Pancreas (tissue), 10 donors: ENCODE measurements around the gene GIMAP6. TPM values are rescaled to one million over a fixed set of nuclear protein-coding genes. Genes with fewer than 3 reads are reported as not detected.
"Not testable (repeated sequence)": the region's sequence is repeated elsewhere in the genome, so short reads cannot be mapped to it uniquely, and the experiment has no call there.

Experiments
- ATAC-seq, 4 donors: fragments of 200-7000 bp; cut with Tn5 transposase; one replicate each; pipeline versions ENCODE4 v1.8.0 to v1.9.1; 2020; ENCODE audit warnings: mild to moderate bottlenecking in 4 of 4, moderate library complexity in 4 of 4
- DNase-seq, 6 donors: peaks; one replicate each; pipeline ENCODE4 v3.0.0-alpha.2; 2020
- FAIRE-seq: peaks from 2 replicates; lab custom pipeline; 2012; peaks lifted over from hg19 to GRCh38; lab: Jason Lieb, UNC
- H3K27ac ChIP-seq, 4 donors: fragments of 200-600 bp; sonication (generic); 1 replicate in 3 of 4; 2 replicates in 1 of 4; pipeline versions ENCODE4 v1.5.0 to v1.8.0; 2020
- H3K27me3 ChIP-seq, 4 donors: fragments of 200-600 bp; one replicate each; pipeline ENCODE4 v1.8.0; 2021
- H3K36me3 ChIP-seq, 3 donors: fragments of 200-600 bp; sonication (generic) in 1 of 3; one replicate each; pipeline versions ENCODE4 v1.5.0 to v1.8.0; 2020 to 2021
- H3K4me1 ChIP-seq, 3 donors: fragments of 200-600 bp; one replicate each; pipeline ENCODE4 v1.8.0; 2021
- H3K4me3 ChIP-seq, 4 donors: fragments of 200-600 bp; sonication (generic) in 2 of 4; one replicate each; pipeline versions ENCODE4 v1.5.0 to v1.8.0; 2020 to 2021
- H3K9me3 ChIP-seq, 4 donors: fragments of 200-600 bp; one replicate each; pipeline ENCODE4 v1.8.0; 2021
- CTCF ChIP-seq, 4 donors: fragments of 200-600 bp; sonication (generic) in 3 of 4; IDR thresholded peaks; one replicate each; pipeline versions ENCODE4 v1.5.0 to v1.8.0; 2021; ENCODE audit warnings: antibody characterized with exemption in 4 of 4
- WGBS, 2 donors: extraction: QIAGEN DNeasy Blood & Tissue Kit; methylation state at CpG; one replicate each; pipeline ENCODE4 v1.1.7; 2013; 5-methylcytosine and 5-hydroxymethylcytosine counted together
- intact Hi-C, 3 donors: fragments of 100-400 bp; cut with DNase I; formaldehyde crosslinking; loops; one replicate each; pipeline versions ENCODE4 v1.11.1 to v1.14.2; 2022
- polyA plus RNA-seq, 2 donors: library from polyadenylated mRNA; stranded (reverse); fragments of 200-250 nt; gene quantifications; one replicate each; pipeline ENCODE4 v1.2.3, GENCODE V29; 2013
- total RNA-seq, 6 donors: library from RNA; stranded (reverse); fragmentation: NEBNext Ultra II Directional in 4 of 6; extraction: Animal tissue kit (Norgen Biotek cat#: 25700) in 4 of 6; gene quantifications; one replicate each; pipeline versions ENCODE4 v1.2.1 to v1.2.4, GENCODE V29; 2021 to 2023
- donor health status: healthy with polysubstance abuse.
- donor health status: DM: no; HTN: no; CAD: no; lungs with moderate emphysema.
- donor health status: DM: no; HTN: no; CAD: no.
- donor health status: control.
- donor health status: control.
- donor health status: Bipolar disorder and iron deficiency.
- donor health status: DM: yes; HTN: yes; CAD: no.
- donor health status: DM: no; HTN: no; CAD: no.
- donor health status: DM: no; HTN: no; CAD: no.
- donor health status: DM: yes; HTN: yes; CAD: no.

The GIMAP6 gene
- total and polyA plus RNA-seq, 8 donors = 2.2 to 7.7 (median 4.0) TPM

GRCh38 chr7:150580638-150581394, 51.4 kb downstream of the GIMAP6 start:
- WGBS, 2 donors = 60 to 80% methylated on average over 3 of the region's 3 CpGs
- H3K36me3 ChIP-seq = no peaks in the 10 kb centered on the region
- FAIRE-seq (no peak), DNase-seq (no peak), ATAC-seq (peak in 2 of 4 donors; percentile 24 to 47)
- no peaks in the 10 kb centered on the region for H3K9me3 ChIP-seq
- no peak overlapping the region for H3K27ac ChIP-seq
- no peak for TF ChIP-seq CTCF (IDR thresholded peaks at IDR 0.05)
- H3K4me3 ChIP-seq = no peak overlapping the region
- intact Hi-C loops = no loop called here
- H3K4me1 ChIP-seq = no peaks in the 10 kb centered on the region
- no peaks in the 10 kb centered on the region for H3K27me3 ChIP-seq

- DNase-seq, H3K36me3 ChIP-seq, H3K4me3 ChIP-seq, ATAC-seq, intact Hi-C loops, H3K27ac ChIP-seq, H3K4me1 ChIP-seq, FAIRE-seq, H3K9me3 ChIP-seq, H3K27me3 ChIP-seq: not testable (repeated sequence)
- 53 to 65% methylated on average over 6 to 7 of the region's 7 CpGs for WGBS, 2 donors
These were observed 52.1 kb downstream of the GIMAP6 start for GRCh38 chr7:150579979-150580637.

Other genes with a start within 250 kb of the GIMAP6 start
- 1 to 10 TPM in 5 of 6 donors, under 1 TPM in 1; 0.75 to 5.9 (median 1.8) TPM for gene GIMAP8, start 181.8 kb downstream of the GIMAP6 start, total RNA-seq
- 1 to 10 TPM; 2.2 to 3.1 TPM for gene GIMAP8, start 181.8 kb downstream of the GIMAP6 start, polyA plus RNA-seq
- gene GIMAP7, start 117.5 kb downstream of the GIMAP6 start, total RNA-seq = 1 to 10 TPM; 1.1 to 5.8 (median 3.9) TPM
- 10 to 100 TPM in 1 of 2 donors, 1 to 10 TPM in 1; 8.4 to 12.3 TPM for gene GIMAP7, start 117.5 kb downstream of the GIMAP6 start, polyA plus RNA-seq
- 10 to 100 TPM in 1 of 6 donors, 1 to 10 TPM in 5; 3.1 to 15.3 (median 4.6) TPM for gene GIMAP4, start 65.0 kb downstream of the GIMAP6 start, total RNA-seq
- gene GIMAP4, start 65.0 kb downstream of the GIMAP6 start, polyA plus RNA-seq = 1 to 10 TPM; 6.7 to 7.1 TPM
- 1 to 10 TPM in 3 of 6 donors, under 1 TPM in 3; 0.51 to 6.2 (median 1.3) TPM for gene GIMAP2, start 53.3 kb upstream of the GIMAP6 start, total RNA-seq
- gene GIMAP2, start 53.3 kb upstream of the GIMAP6 start, polyA plus RNA-seq = 1 to 10 TPM; 1.7 to 2.3 TPM
- 1 to 10 TPM in 2 of 6 donors, under 1 TPM in 4; 0.39 to 1.5 (median 0.84) TPM for gene GIMAP1, start 84.2 kb upstream of the GIMAP6 start, total RNA-seq
- gene GIMAP1, start 84.2 kb upstream of the GIMAP6 start, polyA plus RNA-seq = 1 to 10 TPM; 1.5 to 2.0 TPM
- gene GIMAP5, start 105.0 kb upstream of the GIMAP6 start, total RNA-seq = 1 to 10 TPM in 5 of 6 donors, under 1 TPM in 1; 0.83 to 4.1 (median 2.8) TPM
- gene GIMAP5, start 105.0 kb upstream of the GIMAP6 start, polyA plus RNA-seq = 10 to 100 TPM in 1 of 2 donors, 1 to 10 TPM in 1; 7.6 to 17.3 TPM
- gene TMEM176B, start 168.0 kb upstream of the GIMAP6 start, total RNA-seq = 10 to 100 TPM; 20.9 to 41.2 (median 30.5) TPM
- 10 to 100 TPM; 16.4 to 83.9 TPM for gene TMEM176B, start 168.0 kb upstream of the GIMAP6 start, polyA plus RNA-seq
- 10 to 100 TPM; 13.8 to 27.7 (median 17.7) TPM for gene TMEM176A, start 168.4 kb upstream of the GIMAP6 start, total RNA-seq
- gene TMEM176A, start 168.4 kb upstream of the GIMAP6 start, polyA plus RNA-seq = 10 to 100 TPM; 17.4 to 66.9 TPM
- gene AOC1, start 220.1 kb upstream of the GIMAP6 start, total RNA-seq = 1 to 10 TPM in 1 of 6 donors, under 1 TPM in 5; 0.12 to 7.1 (median 0.46) TPM
- under 1 TPM; 0.21 to 0.30 TPM for gene AOC1, start 220.1 kb upstream of the GIMAP6 start, polyA plus RNA-seq